Muscle of leg (tissue), 11 donors: ENCODE results near the gene FRMPD4. TPM values are rescaled to one million over a fixed set of nuclear protein-coding genes. Genes with fewer than 3 reads are reported as not detected.

Experiments used
- DNase-seq: peaks from one replicate; pipeline ENCODE4 v3.0.0; 2013
- H3K27ac ChIP-seq: one replicate; pipeline ENCODE4 v1.5.1; 2013; ENCODE audit warnings: mild to moderate bottlenecking, low read length, control low read depth
- H3K27me3 ChIP-seq: one replicate; pipeline ENCODE4 v1.6.1; 2013; ENCODE audit warnings: low read length; ENCODE audit not compliant: control insufficient read depth, insufficient read depth
- H3K36me3 ChIP-seq: one replicate; pipeline ENCODE4 v1.6.1; 2013; ENCODE audit warnings: low read length; ENCODE audit not compliant: control insufficient read depth, insufficient read depth
- H3K4me1 ChIP-seq: one replicate; pipeline ENCODE4 v1.6.1; 2013; ENCODE audit warnings: low read length; ENCODE audit not compliant: control insufficient read depth, insufficient read depth
- H3K4me3 ChIP-seq: one replicate; pipeline ENCODE4 v1.5.1; 2013; ENCODE audit warnings: low read length, control low read depth
- H3K9me3 ChIP-seq: replicated peaks from 2 replicates; pipeline ENCODE4 v1.6.1; 2013; ENCODE audit warnings: low read depth, low read length; ENCODE audit not compliant: control insufficient read depth
- WGBS: methylation state at CpG from one replicate; pipeline ENCODE4 v1.1.5; 2013; ENCODE audit warnings: missing lambda C conversion rate; ENCODE audit not compliant: insufficient coverage; 5-methylcytosine and 5-hydroxymethylcytosine counted together
- polyA plus RNA-seq, 8 donors: library from polyadenylated mRNA; unstranded; fragments of 120-200 nt; gene quantifications; one replicate each; pipeline versions ENCODE4 v1.2.1 to v1.2.3, GENCODE V29; 2013; ENCODE audit warnings: inconsistent platforms in 1 of 8, low replicate concordance in 1 of 8; ENCODE audit not compliant: insufficient read length in 8 of 8, insufficient read depth in 1 of 8
- total RNA-seq: library from RNA; stranded (reverse); fragments of 120-200 nt; gene quantifications from one replicate; pipeline ENCODE4 v1.2.4, GENCODE V29; 2013

The FRMPD4 gene
- total and polyA plus RNA-seq, 9 donors = 0.34 to 1.2 (median 0.64) TPM

DNA sequence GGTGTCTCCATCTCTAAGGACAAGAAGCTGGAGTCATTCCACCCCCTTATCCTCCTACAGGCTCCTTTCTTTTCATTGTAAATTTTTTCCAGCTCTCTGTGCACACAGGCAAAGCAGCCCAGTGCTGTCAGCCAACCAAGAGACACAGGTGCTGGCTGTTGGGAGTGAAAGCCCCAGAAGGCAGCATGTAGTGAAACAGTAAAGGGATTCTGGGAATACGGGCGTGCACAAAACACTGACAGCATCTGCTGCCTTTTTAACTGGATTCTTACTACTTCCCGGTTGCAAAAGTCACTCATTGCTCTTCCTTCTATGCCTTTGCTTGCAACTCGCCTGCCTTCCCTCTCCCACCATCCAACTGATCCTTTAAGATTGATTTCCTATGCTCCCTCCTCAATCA lies 444.4 kb downstream of the FRMPD4 start:
- H3K27ac ChIP-seq = no peak overlapping the region
- WGBS = 36% methylated on average over 4 of the region's 4 CpGs
- H3K27me3 ChIP-seq = peaks cover 21% of the 10 kb centered on the region
- H3K9me3 ChIP-seq = no peaks in the 10 kb centered on the region
- peak; percentile 50 for DNase-seq
- H3K4me1 ChIP-seq = no peaks in the 10 kb centered on the region
- H3K36me3 ChIP-seq = no peaks in the 10 kb centered on the region
- no peak overlapping the region for H3K4me3 ChIP-seq

DNA sequence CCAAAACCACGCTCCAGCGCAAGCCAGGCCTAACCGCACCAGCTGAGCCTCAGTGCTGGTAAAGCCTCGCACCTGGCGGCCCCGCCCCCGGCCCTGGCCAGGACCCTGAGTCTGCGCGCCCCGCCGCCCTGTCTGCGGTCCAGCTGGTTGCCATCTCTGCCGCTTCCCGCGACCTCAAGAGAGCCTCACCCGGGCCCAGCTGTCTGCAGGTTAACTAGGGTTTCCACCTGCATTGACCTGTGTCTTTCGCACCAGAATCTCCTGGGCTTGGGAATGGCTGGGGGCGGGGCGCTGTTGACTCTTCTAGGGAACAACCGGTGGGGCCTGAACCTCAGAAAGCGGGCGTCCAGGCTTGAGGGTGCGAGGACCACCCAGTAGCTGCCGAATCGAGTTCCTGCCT lies 445.3 kb downstream of the FRMPD4 start:
- H3K27ac ChIP-seq = no peak overlapping the region
- DNase-seq = no peak
- H3K36me3 ChIP-seq = no peaks in the 10 kb centered on the region
- peaks cover 21% of the 10 kb centered on the region for H3K27me3 ChIP-seq
- H3K4me3 ChIP-seq = no peak overlapping the region
- H3K9me3 ChIP-seq = no peaks in the 10 kb centered on the region
- H3K4me1 ChIP-seq = no peaks in the 10 kb centered on the region
- WGBS = 75% methylated on average over 25 of the region's 25 CpGs

DNA sequence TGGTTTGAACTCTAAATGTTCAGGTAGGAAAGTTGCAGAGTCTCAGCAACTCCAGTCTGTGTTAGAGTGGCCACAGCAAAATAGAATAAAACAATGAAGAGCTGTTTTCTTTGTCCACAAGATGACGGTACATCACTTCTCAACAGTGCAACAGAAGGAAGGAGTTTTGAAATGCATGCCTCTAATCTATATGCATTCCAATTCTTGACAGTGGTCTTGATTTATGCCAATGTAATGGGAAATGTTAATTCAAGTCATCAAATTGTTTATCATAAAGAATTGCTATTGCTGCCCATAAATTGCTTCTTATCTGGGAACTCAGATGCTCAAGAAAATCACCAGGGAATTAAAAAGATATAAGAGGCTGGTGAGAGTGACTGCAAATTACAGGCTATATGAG lies 457.4 kb downstream of the FRMPD4 start:
- Histone ChIP-seq H3K4me3 (no peak overlapping the region), H3K9me3 (no peaks in the 10 kb centered on the region), H3K27me3 (peaks cover 5% of the 10 kb centered on the region), H3K36me3 (no peaks in the 10 kb centered on the region), H3K4me1 (no peaks in the 10 kb centered on the region), H3K27ac (no peak overlapping the region)
- no peak for DNase-seq
- WGBS = no CpG with 5 or more reads among the region's 1 CpG

GRCh38 chrX:12610079-12610478 lies 471.8 kb downstream of the FRMPD4 start:
- whole genome bisulfite sequencing = 69% methylated on average over 2 of the region's 2 CpGs
- DNase-seq = no peak
- H3K4me3 ChIP-seq = no peak overlapping the region

DNA sequence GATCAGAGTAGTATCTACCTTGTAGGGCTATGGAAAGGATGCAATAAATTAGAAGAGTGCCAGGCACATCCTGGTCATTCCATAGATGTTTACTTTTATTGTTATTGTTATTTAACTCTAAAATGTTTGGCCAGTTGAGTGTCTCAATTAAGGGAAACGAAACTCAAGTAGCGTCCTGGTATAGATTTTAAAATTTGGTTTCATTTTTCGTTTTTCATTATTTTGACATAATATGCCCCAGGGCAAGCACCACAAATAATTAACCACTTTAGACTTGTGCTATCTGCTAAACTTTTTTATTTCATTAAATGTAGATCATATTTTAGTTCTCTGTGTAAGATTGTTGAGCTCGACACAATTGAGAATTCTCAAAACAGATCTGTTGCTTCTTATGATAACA lies 473.2 kb downstream of the FRMPD4 start:
- no peak overlapping the region for H3K27ac ChIP-seq
- no peaks in the 10 kb centered on the region for H3K9me3 ChIP-seq
- no peak for DNase-seq
- H3K4me3 ChIP-seq = no peak overlapping the region
- WGBS = no CpG with 5 or more reads among the region's 4 CpGs
- H3K27me3 ChIP-seq = peaks cover 14% of the 10 kb centered on the region
- no peaks in the 10 kb centered on the region for H3K4me1 ChIP-seq
- H3K36me3 ChIP-seq = no peaks in the 10 kb centered on the region

More at GRCh38 chrX:12610079-12610478, 471.8 kb downstream of the FRMPD4 start:
- no peak overlapping the region for H3K27ac ChIP-seq
- no peaks in the 10 kb centered on the region for H3K36me3 ChIP-seq
- peaks cover 18% of the 10 kb centered on the region for H3K27me3 ChIP-seq
- no peaks in the 10 kb centered on the region for H3K4me1 ChIP-seq
- H3K9me3 ChIP-seq = no peaks in the 10 kb centered on the region

DNA sequence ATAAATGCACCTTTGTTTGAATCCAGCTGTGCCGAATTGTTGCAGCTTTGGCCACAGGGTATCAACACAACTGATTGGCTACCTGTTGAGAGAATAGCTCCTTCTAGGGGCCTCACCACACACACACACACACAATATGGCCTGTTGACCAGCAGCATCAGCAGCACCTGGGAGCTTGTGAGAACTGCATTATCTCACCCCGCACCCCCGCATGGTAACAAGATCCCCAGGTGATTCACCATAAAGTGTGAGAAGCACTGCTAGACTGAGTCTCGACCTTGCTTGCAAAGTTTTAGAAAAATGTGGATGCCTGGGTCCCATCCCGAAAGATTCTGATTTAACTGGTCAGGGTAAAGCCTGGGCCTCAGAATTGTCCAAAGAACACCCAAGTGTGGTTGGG lies 476.0 kb downstream of the FRMPD4 start:
- WGBS = 77% methylated on average over 5 of the region's 5 CpGs

DNA sequence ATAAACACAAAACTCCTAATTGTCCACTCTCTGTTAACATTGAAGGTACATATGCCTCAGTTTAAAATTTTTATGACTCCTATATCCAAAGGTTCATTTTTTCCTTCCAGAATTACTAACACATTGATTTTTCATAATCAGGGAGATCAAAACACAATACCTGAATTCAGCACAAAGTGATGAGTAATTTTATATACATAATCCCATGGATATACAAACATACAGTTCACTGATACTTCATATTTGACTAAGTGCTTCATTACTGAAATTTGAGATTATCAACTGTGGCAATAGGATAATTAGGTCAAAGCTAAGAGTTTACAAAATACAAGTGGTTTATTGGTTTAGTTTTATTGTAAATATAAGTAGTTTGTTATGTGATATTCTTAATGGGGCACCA lies 476.8 kb downstream of the FRMPD4 start:
- H3K27ac ChIP-seq = no peak overlapping the region
- peaks cover 9% of the 10 kb centered on the region for H3K27me3 ChIP-seq
- DNase-seq = no peak
- no peaks in the 10 kb centered on the region for H3K4me1 ChIP-seq
- H3K36me3 ChIP-seq = no peaks in the 10 kb centered on the region
- no peaks in the 10 kb centered on the region for H3K9me3 ChIP-seq
- H3K4me3 ChIP-seq = no peak overlapping the region

More for the DNA sequence above, 476.0 kb downstream of the FRMPD4 start:
- DNase-seq = no peak
- Histone ChIP-seq H3K4me1 (no peaks in the 10 kb centered on the region), H3K27me3 (peaks cover 11% of the 10 kb centered on the region), H3K4me3 (no peak overlapping the region), H3K36me3 (no peaks in the 10 kb centered on the region), H3K9me3 (no peaks in the 10 kb centered on the region), H3K27ac (no peak overlapping the region)

DNA sequence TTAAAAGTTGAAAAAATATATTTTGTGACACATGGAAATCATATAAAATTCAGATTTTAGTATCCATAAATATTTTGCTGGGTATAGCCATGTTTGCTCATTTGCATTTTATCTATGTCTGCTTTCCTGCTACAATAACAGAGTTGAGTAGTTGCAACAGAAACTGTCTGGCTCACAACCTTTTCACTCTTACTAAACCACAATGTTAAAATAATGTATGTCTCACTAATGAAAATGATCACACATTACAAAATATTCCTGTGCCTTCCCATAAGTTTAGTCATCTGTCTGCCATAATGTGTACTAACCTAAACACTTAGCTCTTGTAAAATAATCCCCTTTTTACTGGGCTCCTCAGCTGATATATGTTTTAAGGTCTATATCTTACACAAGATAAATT lies 479.0 kb downstream of the FRMPD4 start:
- H3K9me3 ChIP-seq = peaks cover 6% of the 10 kb centered on the region

DNA sequence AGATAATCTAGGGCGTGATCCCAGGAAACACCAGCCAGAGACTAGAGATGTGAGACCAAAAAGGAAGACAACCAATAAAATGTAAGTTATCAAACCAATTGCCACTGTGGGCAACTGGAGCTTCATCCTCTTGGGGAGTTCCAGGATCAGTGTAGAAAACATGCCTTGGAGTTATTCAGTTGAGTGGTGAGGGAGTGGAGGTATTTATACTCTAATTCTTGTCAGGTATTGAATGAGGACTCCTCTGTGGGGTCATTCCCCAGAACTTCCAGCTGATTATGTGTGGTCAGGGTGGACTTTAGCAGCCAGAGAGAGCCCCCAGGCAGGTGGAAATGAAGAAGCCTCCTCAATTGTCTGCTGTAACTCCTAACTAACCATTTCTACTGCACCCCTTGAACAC lies 509.0 kb downstream of the FRMPD4 start:
- H3K4me3 ChIP-seq = no peak overlapping the region
- H3K27me3 ChIP-seq = peaks cover 14% of the 10 kb centered on the region
- no CpG with 5 or more reads among the region's 1 CpG for WGBS
- H3K4me1 ChIP-seq = no peaks in the 10 kb centered on the region
- H3K9me3 ChIP-seq = no peaks in the 10 kb centered on the region
- H3K36me3 ChIP-seq = no peaks in the 10 kb centered on the region
- no peak for DNase-seq
- no peak overlapping the region for H3K27ac ChIP-seq

More for the DNA sequence above, 479.0 kb downstream of the FRMPD4 start:
- peaks cover 8% of the 10 kb centered on the region for H3K27me3 ChIP-seq
- H3K4me1 ChIP-seq = no peaks in the 10 kb centered on the region
- no peak for DNase-seq
- no peaks in the 10 kb centered on the region for H3K36me3 ChIP-seq
- H3K27ac ChIP-seq = no peak overlapping the region
- H3K4me3 ChIP-seq = no peak overlapping the region

DNA sequence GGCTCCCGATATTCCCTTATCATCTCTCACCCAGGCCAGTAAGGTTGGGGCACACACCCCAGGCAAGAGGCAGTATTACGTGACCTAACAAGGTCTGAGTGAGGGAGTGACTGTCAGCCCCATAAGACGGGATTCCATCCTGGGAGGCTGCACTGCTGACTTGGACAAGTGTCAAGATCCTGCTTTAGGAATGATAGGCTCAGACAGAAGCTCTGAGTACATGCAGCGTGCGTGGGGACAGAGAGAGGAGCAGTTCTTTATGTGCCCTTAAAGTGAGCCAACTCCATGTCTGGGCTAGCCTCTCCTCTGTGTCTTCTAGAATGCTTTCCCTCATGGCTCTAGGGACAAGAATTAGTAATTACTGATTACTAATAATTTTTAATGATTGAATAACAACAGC lies 510.7 kb downstream of the FRMPD4 start:
- no peak for DNase-seq
- no peaks in the 10 kb centered on the region for H3K4me1 ChIP-seq
- no peaks in the 10 kb centered on the region for H3K36me3 ChIP-seq
- WGBS = 21% methylated on average over 2 of the region's 5 CpGs
- no peaks in the 10 kb centered on the region for H3K9me3 ChIP-seq
- no peak overlapping the region for H3K4me3 ChIP-seq
- H3K27ac ChIP-seq = no peak overlapping the region
- peaks cover 14% of the 10 kb centered on the region for H3K27me3 ChIP-seq

GRCh38 chrX:12657433-12657832 lies 519.2 kb downstream of the FRMPD4 start:
- no CpG with 5 or more reads among the region's 1 CpG for WGBS
- H3K9me3 ChIP-seq = no peaks in the 10 kb centered on the region
- no peak overlapping the region for H3K27ac ChIP-seq
- H3K36me3 ChIP-seq = no peaks in the 10 kb centered on the region
- DNase-seq = no peak
- H3K27me3 ChIP-seq = peaks cover 4% of the 10 kb centered on the region
- no peak overlapping the region for H3K4me3 ChIP-seq
- no peaks in the 10 kb centered on the region for H3K4me1 ChIP-seq
